SK-N-SH treated with all-trans-retinoic acid at 6 μM for 48 hours (cell line): ENCODE data around the gene GOSR2.

Source experiments
- ISL1 ChIP-seq: fragments of 250-450 bp; sonication (Bioruptor Pico); IDR thresholded peaks from 2 replicates; pipeline ENCODE4 v2.1.2; 2022; ENCODE audit warnings: mild to moderate bottlenecking, moderate library complexity
- ZFP3 ChIP-seq: fragments of 250-450 bp; sonication (Bioruptor Pico); IDR thresholded peaks from 2 replicates; pipeline ENCODE4 v1.5.0; 2020; ENCODE audit warnings: mild to moderate bottlenecking, moderate library complexity
- TF ChIP-seq, protein P1 (sequence below): fragments of 250-450 bp; sonication (Bioruptor Pico); IDR thresholded peaks from 2 replicates; pipeline ENCODE4 v1.5.0; 2020; ENCODE audit warnings: mild to moderate bottlenecking, moderate library complexity
- TF ChIP-seq, protein P2 (sequence below): fragments of 250-450 bp; sonication (Bioruptor Pico); IDR thresholded peaks from 2 replicates; pipeline ENCODE4 v1.5.1; 2020; ENCODE audit warnings: low read depth, mild to moderate bottlenecking, moderate library complexity

DNA sequence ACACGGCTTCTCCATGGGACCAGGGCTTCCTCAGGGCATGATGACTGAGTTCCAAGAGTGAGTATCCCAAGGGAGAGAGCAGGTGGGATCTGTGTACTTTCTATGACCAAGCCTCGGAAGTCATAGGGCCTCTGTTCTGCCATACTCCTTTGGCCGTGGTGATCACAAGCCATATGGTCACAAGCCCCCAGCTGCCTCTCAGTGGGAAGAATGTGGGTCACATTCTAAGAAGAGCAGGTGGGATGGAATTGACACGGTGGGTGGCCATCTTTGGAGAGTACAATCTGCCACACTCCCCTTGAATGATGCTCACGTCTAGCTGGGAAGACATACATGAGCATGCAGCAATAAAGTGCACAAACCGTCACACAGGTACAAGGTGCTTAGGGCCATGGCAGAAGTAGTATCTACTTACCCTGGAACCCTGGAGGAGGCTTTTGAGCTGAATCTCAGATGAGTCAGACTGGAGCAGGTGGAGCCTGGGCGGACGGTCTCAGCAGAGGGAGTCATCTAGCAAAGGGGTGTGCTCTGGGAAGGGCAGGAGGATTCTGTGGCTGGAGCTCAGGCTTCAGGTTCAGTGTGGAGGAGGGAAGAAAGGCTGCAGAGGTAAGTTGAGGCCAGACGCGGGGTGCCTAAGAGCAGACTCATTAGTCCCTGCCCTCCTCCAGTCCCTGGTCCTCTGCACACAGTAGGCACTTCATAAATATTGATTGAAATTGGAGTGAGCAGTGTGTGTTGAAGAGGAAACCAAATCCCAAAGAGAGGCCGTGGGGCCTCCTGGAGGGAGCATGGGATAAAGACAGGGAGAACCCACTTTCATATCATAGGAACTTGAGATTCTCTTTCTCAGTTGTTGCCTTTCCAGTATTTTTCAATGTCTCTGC, 26.6 kb downstream of the GOSR2 start:
- TF ChIP-seq, protein P1, sequence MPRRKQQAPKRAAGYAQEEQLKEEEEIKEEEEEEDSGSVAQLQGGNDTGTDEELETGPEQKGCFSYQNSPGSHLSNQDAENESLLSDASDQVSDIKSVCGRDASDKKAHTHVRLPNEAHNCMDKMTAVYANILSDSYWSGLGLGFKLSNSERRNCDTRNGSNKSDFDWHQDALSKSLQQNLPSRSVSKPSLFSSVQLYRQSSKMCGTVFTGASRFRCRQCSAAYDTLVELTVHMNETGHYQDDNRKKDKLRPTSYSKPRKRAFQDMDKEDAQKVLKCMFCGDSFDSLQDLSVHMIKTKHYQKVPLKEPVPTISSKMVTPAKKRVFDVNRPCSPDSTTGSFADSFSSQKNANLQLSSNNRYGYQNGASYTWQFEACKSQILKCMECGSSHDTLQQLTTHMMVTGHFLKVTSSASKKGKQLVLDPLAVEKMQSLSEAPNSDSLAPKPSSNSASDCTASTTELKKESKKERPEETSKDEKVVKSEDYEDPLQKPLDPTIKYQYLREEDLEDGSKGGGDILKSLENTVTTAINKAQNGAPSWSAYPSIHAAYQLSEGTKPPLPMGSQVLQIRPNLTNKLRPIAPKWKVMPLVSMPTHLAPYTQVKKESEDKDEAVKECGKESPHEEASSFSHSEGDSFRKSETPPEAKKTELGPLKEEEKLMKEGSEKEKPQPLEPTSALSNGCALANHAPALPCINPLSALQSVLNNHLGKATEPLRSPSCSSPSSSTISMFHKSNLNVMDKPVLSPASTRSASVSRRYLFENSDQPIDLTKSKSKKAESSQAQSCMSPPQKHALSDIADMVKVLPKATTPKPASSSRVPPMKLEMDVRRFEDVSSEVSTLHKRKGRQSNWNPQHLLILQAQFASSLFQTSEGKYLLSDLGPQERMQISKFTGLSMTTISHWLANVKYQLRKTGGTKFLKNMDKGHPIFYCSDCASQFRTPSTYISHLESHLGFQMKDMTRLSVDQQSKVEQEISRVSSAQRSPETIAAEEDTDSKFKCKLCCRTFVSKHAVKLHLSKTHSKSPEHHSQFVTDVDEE (CRISPR knock-in tag): no peak
- TF ChIP-seq ZFP3 (CRISPR knock-in tag) (no peak), ISL1 (CRISPR knock-in tag) (no peak)
- TF ChIP-seq, protein P2, sequence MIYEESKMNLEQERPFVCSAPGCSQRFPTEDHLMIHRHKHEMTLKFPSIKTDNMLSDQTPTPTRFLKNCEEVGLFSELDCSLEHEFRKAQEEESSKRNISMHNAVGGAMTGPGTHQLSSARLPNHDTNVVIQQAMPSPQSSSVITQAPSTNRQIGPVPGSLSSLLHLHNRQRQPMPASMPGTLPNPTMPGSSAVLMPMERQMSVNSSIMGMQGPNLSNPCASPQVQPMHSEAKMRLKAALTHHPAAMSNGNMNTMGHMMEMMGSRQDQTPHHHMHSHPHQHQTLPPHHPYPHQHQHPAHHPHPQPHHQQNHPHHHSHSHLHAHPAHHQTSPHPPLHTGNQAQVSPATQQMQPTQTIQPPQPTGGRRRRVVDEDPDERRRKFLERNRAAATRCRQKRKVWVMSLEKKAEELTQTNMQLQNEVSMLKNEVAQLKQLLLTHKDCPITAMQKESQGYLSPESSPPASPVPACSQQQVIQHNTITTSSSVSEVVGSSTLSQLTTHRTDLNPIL (CRISPR knock-in tag): no peak
